ENCODE results near the gene ATG14.

GRCh38 chr14:55329999-55330710, 81.5 kb downstream of the ATG14 start:
- TF ChIP-seq CTCF (conservative IDR thresholded peaks at IDR 0.05; ENCODE audit: low read length), result no peak
- TF ChIP-seq EZH2phosphoT487 (IDR thresholded peaks at IDR 0.05; ENCODE audit: borderline replicate concordance, low read depth, low read length), result no peak

Measured in OCI-LY7 (cell line).